PFSK-1 (cell line): Measurements from ENCODE around the gene C13orf46.

Experiments used
- FOXP2 ChIP-seq: optimal IDR thresholded peaks from 2 replicates; pipeline ENCODE3; 2011; ENCODE audit warnings: borderline replicate concordance, control low read depth, inconsistent platforms; ENCODE audit not compliant: insufficient read depth; ENCODE audit errors: extremely low read length, extremely low read depth
- POLR2AphosphoS5 ChIP-seq: IDR thresholded peaks from 2 replicates; pipeline ENCODE4 v1.6.1; 2012; ENCODE audit warnings: low read depth, mild to moderate bottlenecking, control low read depth, low read length, moderate library complexity
- SIN3A ChIP-seq: IDR thresholded peaks from 2 replicates; pipeline ENCODE4 v1.6.1; 2012; ENCODE audit warnings: mild to moderate bottlenecking, low read length, moderate library complexity, borderline replicate concordance; ENCODE audit not compliant: insufficient read depth
- TAF1 ChIP-seq: IDR thresholded peaks from 2 replicates; pipeline ENCODE4 v1.6.1; 2012; ENCODE audit warnings: low read length, control low read depth, borderline replicate concordance; ENCODE audit not compliant: insufficient read depth
- TF ChIP-seq, protein P1 (sequence below), 2 experiments: IDR thresholded peaks; 2 replicates each; pipeline versions ENCODE4 v1.6.1 to v1.8.0; 2011 to 2012; ENCODE audit warnings: low read depth in 2 of 2, low read length in 2 of 2, control low read depth in 1 of 2, inconsistent platforms in 1 of 2, mild to moderate bottlenecking in 1 of 2, moderate library complexity in 1 of 2; ENCODE audit not compliant: insufficient read depth in 1 of 2

The C13orf46 gene

DNA sequence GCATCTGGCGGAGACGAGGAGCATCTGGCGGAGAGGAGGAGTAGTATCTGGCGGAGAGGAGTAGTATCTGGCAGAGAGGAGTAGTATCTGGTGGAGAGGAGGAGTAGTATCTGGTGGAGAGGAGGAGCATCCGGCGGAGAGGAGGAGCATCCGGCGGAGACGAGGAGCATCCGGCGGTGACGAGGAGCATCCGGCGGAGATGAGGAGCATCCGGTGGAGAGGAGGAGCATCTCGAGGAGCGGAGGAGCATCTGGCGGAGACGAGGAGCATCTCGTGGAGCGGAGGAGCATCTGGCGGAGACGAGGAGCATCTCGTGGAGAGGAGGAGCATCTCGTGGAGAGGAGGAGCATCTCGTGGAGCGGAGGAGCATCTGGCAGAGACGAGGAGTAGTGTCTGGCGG lies 18.6 kb downstream of the C13orf46 start:
- no peak for TF ChIP-seq TAF1
- no peak for TF ChIP-seq POLR2AphosphoS5
- TF ChIP-seq SIN3A, result no peak

DNA sequence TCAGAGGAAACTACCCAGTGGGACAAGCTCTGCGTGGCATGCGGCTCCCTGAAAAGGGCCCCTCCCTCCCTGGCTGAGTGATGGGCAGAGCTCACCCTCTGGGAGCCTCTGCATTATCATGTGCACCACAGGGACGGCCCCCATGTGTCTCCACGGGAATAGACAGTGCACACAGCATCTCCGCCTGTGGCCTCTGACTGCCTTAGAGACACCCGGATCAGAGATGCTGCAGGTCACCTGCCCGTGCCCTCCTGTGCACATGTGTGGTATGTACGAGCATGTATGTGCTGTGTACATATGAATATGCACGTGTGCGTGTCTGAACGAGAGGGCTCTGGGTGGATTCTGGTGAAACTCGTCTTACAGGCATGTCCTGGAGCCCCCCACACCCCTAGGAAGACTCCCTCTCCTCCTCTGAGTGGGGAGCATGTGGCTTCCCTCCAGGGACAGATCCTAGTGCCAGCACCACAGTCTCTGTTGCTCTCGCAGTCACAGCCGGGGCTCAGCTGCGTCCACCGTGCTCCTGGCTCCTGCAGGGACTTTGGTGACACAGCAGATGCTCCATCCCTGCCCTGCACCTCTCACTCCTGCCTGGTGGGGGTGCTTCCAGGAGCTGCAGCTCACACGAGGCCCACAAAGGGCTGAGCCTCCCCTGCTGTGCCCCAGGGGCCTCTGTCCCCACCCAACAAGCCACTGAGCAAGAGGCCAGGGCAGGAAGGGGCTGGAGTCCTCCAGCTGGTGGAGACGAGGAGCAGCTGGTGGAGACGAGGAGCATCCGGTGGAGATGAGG lies 19.6 kb downstream of the C13orf46 start:
- TF ChIP-seq TAF1 (no peak), POLR2AphosphoS5 (no peak), FOXP2 (no peak), SIN3A (no peak)
- TF ChIP-seq, protein P1, sequence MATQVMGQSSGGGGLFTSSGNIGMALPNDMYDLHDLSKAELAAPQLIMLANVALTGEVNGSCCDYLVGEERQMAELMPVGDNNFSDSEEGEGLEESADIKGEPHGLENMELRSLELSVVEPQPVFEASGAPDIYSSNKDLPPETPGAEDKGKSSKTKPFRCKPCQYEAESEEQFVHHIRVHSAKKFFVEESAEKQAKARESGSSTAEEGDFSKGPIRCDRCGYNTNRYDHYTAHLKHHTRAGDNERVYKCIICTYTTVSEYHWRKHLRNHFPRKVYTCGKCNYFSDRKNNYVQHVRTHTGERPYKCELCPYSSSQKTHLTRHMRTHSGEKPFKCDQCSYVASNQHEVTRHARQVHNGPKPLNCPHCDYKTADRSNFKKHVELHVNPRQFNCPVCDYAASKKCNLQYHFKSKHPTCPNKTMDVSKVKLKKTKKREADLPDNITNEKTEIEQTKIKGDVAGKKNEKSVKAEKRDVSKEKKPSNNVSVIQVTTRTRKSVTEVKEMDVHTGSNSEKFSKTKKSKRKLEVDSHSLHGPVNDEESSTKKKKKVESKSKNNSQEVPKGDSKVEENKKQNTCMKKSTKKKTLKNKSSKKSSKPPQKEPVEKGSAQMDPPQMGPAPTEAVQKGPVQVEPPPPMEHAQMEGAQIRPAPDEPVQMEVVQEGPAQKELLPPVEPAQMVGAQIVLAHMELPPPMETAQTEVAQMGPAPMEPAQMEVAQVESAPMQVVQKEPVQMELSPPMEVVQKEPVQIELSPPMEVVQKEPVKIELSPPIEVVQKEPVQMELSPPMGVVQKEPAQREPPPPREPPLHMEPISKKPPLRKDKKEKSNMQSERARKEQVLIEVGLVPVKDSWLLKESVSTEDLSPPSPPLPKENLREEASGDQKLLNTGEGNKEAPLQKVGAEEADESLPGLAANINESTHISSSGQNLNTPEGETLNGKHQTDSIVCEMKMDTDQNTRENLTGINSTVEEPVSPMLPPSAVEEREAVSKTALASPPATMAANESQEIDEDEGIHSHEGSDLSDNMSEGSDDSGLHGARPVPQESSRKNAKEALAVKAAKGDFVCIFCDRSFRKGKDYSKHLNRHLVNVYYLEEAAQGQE (IDR thresholded peaks at IDR 0.05; ENCODE audit: insufficient read depth in 1 of 2, low read depth in 2 of 2, low read length in 2 of 2), result no peak

DNA sequence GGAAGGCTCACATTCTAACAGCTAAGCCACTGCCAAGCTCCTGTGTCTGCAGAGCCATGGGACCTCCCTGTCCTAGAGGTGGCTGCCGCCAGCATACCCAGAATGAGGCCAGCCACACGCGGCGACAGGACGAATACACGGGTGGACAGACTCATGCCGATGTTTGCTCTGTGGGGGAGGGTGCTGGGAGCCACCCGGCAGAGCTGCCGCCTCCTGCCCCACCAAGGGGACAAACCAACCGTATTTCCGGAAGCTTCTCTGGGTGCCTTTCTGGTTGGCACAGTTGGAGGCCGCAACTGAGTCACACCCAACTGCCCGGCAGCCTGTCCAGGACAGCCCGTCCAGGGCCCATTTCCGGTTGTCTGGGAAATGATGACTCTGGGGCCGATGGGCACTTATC lies 20.3 kb downstream of the C13orf46 start:
- TF ChIP-seq FOXP2, result no peak
- no peak for TF ChIP-seq SIN3A
- no peak for TF ChIP-seq POLR2AphosphoS5
- TF ChIP-seq TAF1, result no peak
- TF ChIP-seq, protein P1 (IDR thresholded peaks at IDR 0.05; ENCODE audit: insufficient read depth in 1 of 2, low read depth in 2 of 2, low read length in 2 of 2), result no peak

DNA sequence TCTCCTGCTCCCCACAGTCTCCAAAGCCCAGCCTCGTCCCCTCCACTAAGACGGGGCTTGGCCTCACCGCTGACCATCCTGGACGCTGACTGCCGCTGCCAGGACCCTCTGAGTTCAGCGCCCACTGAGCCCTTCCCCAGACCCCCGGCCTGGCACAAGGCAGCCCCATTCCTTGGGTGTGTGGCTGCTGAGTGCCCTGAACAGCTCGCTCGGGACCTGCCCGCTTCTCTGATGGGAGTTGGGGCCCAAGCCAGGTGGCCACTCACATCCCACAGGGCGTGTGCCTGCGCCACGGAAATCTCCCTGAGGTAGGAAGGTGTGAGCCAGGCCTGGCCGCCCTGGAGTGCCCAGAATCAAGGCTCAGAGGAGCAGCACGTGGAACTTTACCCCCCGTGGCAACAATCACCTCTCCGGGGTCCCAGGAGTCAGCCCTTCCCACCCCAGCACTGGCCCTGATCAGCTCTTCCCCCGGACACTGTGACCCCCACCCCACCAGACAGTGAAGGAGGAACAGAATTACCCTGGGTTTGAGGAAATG lies 20.8 kb downstream of the C13orf46 start:
- no peak for TF ChIP-seq SIN3A
- TF ChIP-seq POLR2AphosphoS5, result no peak
- TF ChIP-seq, protein P1 (IDR thresholded peaks at IDR 0.05; ENCODE audit: insufficient read depth in 1 of 2, low read depth in 2 of 2, low read length in 2 of 2), result no peak
- TF ChIP-seq TAF1, result no peak
- no peak for TF ChIP-seq FOXP2

DNA sequence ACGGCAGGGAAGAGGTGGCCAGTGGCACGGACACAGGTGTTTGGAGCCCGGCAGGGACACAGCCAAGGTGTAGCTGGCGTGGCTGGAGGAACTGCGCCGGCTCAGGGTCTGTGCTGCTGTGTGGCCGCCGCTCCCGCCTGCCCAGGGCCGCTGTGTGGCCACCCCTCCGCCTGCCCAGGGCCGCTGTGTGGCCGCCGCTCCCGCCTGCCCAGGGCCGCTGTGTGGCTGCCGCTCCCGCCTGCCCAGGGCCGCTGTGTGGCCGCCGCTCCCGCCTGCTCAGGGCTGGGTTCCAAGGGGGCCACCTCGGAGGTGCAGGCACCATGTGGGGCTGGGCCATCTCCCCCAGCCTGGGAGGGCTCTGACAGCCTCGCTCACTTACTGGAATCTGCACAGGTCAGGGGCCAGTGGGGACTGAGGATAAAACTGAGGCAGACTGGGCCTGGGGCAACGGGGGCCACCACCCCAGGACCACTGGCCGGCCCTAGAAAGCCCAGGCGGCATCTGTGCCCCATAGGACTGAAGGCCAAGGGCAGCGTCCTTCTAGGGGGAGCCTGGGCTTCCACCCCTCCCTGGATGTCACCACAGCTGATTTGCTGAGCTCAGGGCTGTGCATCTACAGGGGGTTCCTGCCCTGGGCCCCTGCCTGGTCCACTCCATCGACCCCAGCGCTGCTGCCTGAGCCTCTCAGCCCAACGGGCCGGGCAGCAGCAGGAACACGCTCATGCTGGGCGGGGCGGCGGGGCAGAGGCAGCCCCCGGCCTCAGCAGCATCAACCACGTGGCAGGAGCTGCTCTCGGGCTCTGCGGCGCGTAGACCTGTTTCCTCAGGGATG lies 21.5 kb downstream of the C13orf46 start:
- TF ChIP-seq SIN3A, result no peak
- no peak for TF ChIP-seq POLR2AphosphoS5
- TF ChIP-seq FOXP2, result no peak
- TF ChIP-seq, protein P1 (IDR thresholded peaks at IDR 0.05; ENCODE audit: insufficient read depth in 1 of 2, low read depth in 2 of 2, low read length in 2 of 2), result no peak
- no peak for TF ChIP-seq TAF1
